ENCODE measurements around the gene STXBP5L. TPM values are rescaled to one million over a fixed set of nuclear protein-coding genes. Genes with fewer than 3 reads are reported as not detected.

Gene STXBP5L
- total and polyA plus RNA-seq, 2 of the 4 experiments (the other 2 are of a cell fraction) = not detected

DNA sequence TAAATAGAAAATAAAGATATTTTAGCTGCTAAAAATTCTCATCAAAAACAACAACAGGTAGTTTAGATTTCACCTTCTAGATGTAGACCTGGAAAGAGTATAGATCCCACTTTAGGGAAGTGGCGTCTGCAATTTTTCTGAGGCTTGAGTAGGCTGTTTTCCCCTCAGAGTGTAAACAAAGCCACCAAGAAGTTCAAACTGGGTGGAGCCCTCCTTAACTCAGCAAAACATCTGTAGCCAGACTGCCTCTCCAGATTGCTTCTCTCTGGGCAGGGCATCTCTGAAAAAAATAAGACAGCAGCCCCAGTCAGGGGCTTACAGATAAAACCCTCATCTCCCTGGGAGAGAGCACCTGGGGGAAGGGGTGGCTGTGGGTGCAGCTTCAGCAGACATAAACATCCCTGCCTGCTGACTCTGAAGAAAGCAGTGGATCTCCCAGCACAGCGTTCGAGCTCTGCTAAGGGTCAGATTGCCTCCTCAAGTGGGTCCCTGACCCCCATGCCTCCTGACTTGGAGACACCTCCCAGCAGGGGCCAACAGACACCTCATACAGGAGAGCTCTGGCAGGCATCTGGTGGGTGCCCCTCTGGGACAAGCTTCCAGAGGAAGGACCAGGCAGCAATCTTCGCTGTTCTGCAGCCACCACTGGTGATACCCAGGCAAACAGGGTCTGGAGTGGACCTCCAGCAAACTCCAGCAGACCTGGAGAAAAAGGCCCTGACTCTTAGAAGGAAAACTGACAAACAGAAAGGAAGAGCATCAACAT lies 259.6 kb downstream of the STXBP5L start:
- intact Hi-C loops (cut with micrococcal nuclease) = no loop called here
- H3K4ac ChIP-seq (ENCODE audit: low read depth, low read length) = no peak overlapping the region

More for the DNA sequence above, 259.6 kb downstream of the STXBP5L start:
- in situ Hi-C loops (cut with MboI; ENCODE audit: low sequenced_read_pairs) (no loop called here), dilution Hi-C loops (cut with HindIII; ENCODE audit: low sequenced_read_pairs, unreplicated experiment) (no loop called here)
- no peak overlapping the region for H3K27ac ChIP-seq (ENCODE audit: insufficient read depth, low read length)
- H3K4me2 ChIP-seq (ENCODE audit: low read depth, low read length) = no peak overlapping the region
- H3K36me3 ChIP-seq (ENCODE audit: control insufficient read depth, insufficient read depth, low read length) = no peaks in the 10 kb centered on the region
- no peak for ATAC-seq (ENCODE audit: low read depth)
- H3K23ac ChIP-seq (ENCODE audit: low read depth, low read length) = no peak overlapping the region
- H2AK5ac ChIP-seq (ENCODE audit: low read depth, low read length) = no peak overlapping the region
- CTCF ChIA-PET = no interaction called here
- H2BK20ac ChIP-seq (ENCODE audit: low read depth, low read length) = no peak overlapping the region
- H3K27me3 ChIP-seq (ENCODE audit: control insufficient read depth, insufficient read depth, low read length) = no peaks in the 10 kb centered on the region
- H3K56ac ChIP-seq (ENCODE audit: extremely low read depth, insufficient read depth, low read length) = no peak overlapping the region
- WGBS, 2 experiments (ENCODE audit: extremely low coverage in 2 of 2, insufficient read length in 1 of 2) = 20% methylated on average over 1 of the region's 4 CpGs; no CpG with 5 or more reads in 1 of the 2 experiments
- H3K9me1 ChIP-seq (ENCODE audit: insufficient read depth, low read length) = no peaks in the 10 kb centered on the region
- H3K18ac ChIP-seq (ENCODE audit: low read depth, low read length) = no peak overlapping the region
- no peak for DNase-seq
- POLR2A ChIA-PET (ENCODE audit: unreplicated experiment) = no interaction called here
- TF ChIP-seq FOS (IDR thresholded peaks at IDR 0.05; ENCODE audit: low read depth, low read length) = no peak
- no peak for TF ChIP-seq RAD21 (IDR thresholded peaks at IDR 0.05; ENCODE audit: low read length)
- TF ChIP-seq, protein P1, sequence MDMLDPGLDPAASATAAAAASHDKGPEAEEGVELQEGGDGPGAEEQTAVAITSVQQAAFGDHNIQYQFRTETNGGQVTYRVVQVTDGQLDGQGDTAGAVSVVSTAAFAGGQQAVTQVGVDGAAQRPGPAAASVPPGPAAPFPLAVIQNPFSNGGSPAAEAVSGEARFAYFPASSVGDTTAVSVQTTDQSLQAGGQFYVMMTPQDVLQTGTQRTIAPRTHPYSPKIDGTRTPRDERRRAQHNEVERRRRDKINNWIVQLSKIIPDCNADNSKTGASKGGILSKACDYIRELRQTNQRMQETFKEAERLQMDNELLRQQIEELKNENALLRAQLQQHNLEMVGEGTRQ (IDR thresholded peaks at IDR 0.05; ENCODE audit: low read depth, low read length) = no peak
- no peak for TF ChIP-seq CHD1 (IDR thresholded peaks at IDR 0.05; ENCODE audit: low read depth, low read length)
- no peak for TF ChIP-seq MAZ (IDR thresholded peaks at IDR 0.05; ENCODE audit: borderline replicate concordance, low read depth, low read length)
- TF ChIP-seq NFE2L2 (IDR thresholded peaks at IDR 0.05; ENCODE audit: low read depth, low read length) = no peak
- no peak for TF ChIP-seq RFX5 (IDR thresholded peaks at IDR 0.05; ENCODE audit: low read depth, low read length)
- TF ChIP-seq CEBPB (IDR thresholded peaks at IDR 0.05; ENCODE audit: low read depth, low read length) = no peak
- no peak for TF ChIP-seq SMC3 (IDR thresholded peaks at IDR 0.05; ENCODE audit: low read depth, low read length)
- TF ChIP-seq POLR2A (IDR thresholded peaks at IDR 0.05; ENCODE audit: low read depth, low read length) = no peak
- TF ChIP-seq RCOR1 (IDR thresholded peaks at IDR 0.05; ENCODE audit: insufficient replicate concordance, low read length) = no peak
- no peak for TF ChIP-seq BHLHE40 (IDR thresholded peaks at IDR 0.05; ENCODE audit: low read depth, low read length)
- TF ChIP-seq, protein P2, sequence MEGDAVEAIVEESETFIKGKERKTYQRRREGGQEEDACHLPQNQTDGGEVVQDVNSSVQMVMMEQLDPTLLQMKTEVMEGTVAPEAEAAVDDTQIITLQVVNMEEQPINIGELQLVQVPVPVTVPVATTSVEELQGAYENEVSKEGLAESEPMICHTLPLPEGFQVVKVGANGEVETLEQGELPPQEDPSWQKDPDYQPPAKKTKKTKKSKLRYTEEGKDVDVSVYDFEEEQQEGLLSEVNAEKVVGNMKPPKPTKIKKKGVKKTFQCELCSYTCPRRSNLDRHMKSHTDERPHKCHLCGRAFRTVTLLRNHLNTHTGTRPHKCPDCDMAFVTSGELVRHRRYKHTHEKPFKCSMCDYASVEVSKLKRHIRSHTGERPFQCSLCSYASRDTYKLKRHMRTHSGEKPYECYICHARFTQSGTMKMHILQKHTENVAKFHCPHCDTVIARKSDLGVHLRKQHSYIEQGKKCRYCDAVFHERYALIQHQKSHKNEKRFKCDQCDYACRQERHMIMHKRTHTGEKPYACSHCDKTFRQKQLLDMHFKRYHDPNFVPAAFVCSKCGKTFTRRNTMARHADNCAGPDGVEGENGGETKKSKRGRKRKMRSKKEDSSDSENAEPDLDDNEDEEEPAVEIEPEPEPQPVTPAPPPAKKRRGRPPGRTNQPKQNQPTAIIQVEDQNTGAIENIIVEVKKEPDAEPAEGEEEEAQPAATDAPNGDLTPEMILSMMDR (conservative IDR thresholded peaks at IDR 0.05; ENCODE audit: low read depth, low read length) = no peak
- no peak for TF ChIP-seq MAFK (IDR thresholded peaks at IDR 0.05; ENCODE audit: low read depth, low read length)
- TF ChIP-seq, protein P3, sequence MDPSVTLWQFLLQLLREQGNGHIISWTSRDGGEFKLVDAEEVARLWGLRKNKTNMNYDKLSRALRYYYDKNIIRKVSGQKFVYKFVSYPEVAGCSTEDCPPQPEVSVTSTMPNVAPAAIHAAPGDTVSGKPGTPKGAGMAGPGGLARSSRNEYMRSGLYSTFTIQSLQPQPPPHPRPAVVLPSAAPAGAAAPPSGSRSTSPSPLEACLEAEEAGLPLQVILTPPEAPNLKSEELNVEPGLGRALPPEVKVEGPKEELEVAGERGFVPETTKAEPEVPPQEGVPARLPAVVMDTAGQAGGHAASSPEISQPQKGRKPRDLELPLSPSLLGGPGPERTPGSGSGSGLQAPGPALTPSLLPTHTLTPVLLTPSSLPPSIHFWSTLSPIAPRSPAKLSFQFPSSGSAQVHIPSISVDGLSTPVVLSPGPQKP (IDR thresholded peaks at IDR 0.05; ENCODE audit: borderline replicate concordance, low read depth, low read length) = no peak
- TF ChIP-seq MXI1 (IDR thresholded peaks at IDR 0.05; ENCODE audit: borderline replicate concordance, low read depth, low read length) = no peak
- H3K9ac ChIP-seq (ENCODE audit: low read depth, low read length) = no peak overlapping the region
- H2AK9ac ChIP-seq (replicated peaks; ENCODE audit: low read depth, low read length, poor library complexity) = no peak overlapping the region
- H4K8ac ChIP-seq (ENCODE audit: low read depth in 2 of 2, low read length in 2 of 2) = no peak overlapping the region
- H3K14ac ChIP-seq (replicated peaks; ENCODE audit: low read depth, low read length) = no peak overlapping the region
- no peak overlapping the region for H2AFZ ChIP-seq (replicated peaks; ENCODE audit: low read length, poor library complexity)
- H2BK120ac ChIP-seq (ENCODE audit: low read depth, low read length) = no peak overlapping the region
- H3K9me3 ChIP-seq (ENCODE audit: control insufficient read depth, insufficient read depth, low read length) = peaks cover 3% of the 10 kb centered on the region; the same call in 1 of the 2 replicates
- H3K79me1 ChIP-seq (ENCODE audit: low read depth in 1 of 2, low read length in 2 of 2) = no peaks in the 10 kb centered on the region
- no peak overlapping the region for H3K4me3 ChIP-seq (ENCODE audit: insufficient read depth, low read depth, low read length)
- BruUV-seq (replicated peaks) = no TSS peak
- no peak overlapping the region for H4K91ac ChIP-seq (ENCODE audit: insufficient read depth, low read depth, low read length)
- no peaks in the 10 kb centered on the region for H4K20me1 ChIP-seq (ENCODE audit: insufficient read depth, low read length)
- no peak overlapping the region for H2BK15ac ChIP-seq (ENCODE audit: low read depth, low read length)
- H3K4me1 ChIP-seq (ENCODE audit: control insufficient read depth, insufficient read depth, low read length) = no peaks in the 10 kb centered on the region
- H2BK5ac ChIP-seq (ENCODE audit: low read depth, low read length, poor library complexity, severe bottlenecking) = no peak overlapping the region
- H4K5ac ChIP-seq (ENCODE audit: low read depth, low read length) = no peak overlapping the region
